Neural progenitor cell (in vitro differentiated cells): Measurements from ENCODE around the gene PRM2.

ENCODE experiments used
- CTCF ChIP-seq: fragments of 200-600 bp; sonication (generic); IDR thresholded peaks from 2 replicates; pipeline ENCODE4 v1.5.1; 2017; ENCODE audit warnings: antibody characterized with exemption, mild to moderate bottlenecking
- EZH2phosphoT487 ChIP-seq: fragments of 200-600 bp; sonication (generic); IDR thresholded peaks from 2 replicates; pipeline ENCODE4 v1.6.1; 2017; ENCODE audit warnings: antibody characterized with exemption

- TF ChIP-seq CTCF (no peak), EZH2phosphoT487 (no peak)
Measured at GRCh38 chr16:11309895-11310633, 33.8 kb upstream of the PRM2 start.
